Activated CD8-positive, alpha-beta T cell treated with anti-CD3 and anti-CD28 coated beads, Interleukin-2, amount 10 ng/mL, durations not matched to agents 7 days and 5 days (primary cell): ENCODE results near the gene KLF2. TPM values are rescaled to one million over a fixed set of nuclear protein-coding genes. Genes with fewer than 3 reads are reported as not detected.

ENCODE experiments used
- ATAC-seq: fragments of 150-1000 bp; cut with Tn5 transposase; one replicate; pipeline ENCODE4 v1.10.0; 2021; ENCODE audit warnings: moderate library complexity
- CTCF ChIA-PET: fragments of 350-600 bp; sonication (Branson Sonifier 250); formaldehyde crosslinking; loops from one replicate; lab custom pipeline; 2021; ENCODE audit warnings: antibody characterized with exemption; lab: Charles Lee
- POLR2A ChIA-PET: fragments of 350-600 bp; sonication (Branson Sonifier 250); formaldehyde crosslinking; loops from one replicate; lab custom pipeline; 2021; ENCODE audit warnings: antibody characterized with exemption; lab: Charles Lee
- DNase-seq: peaks from one replicate; pipeline ENCODE4 v3.0.0-alpha.2; 2020
- H3K27ac Mint-ChIP-seq: one replicate; pipeline ENCODE4 v1.8.0; 2021; ENCODE audit warnings: mild to moderate bottlenecking, mixed read lengths
- H3K27me3 Mint-ChIP-seq: one replicate; pipeline ENCODE4 v1.8.0; 2021; ENCODE audit warnings: low read depth, mixed read lengths
- H3K36me3 Mint-ChIP-seq: one replicate; pipeline ENCODE4 v1.8.0; 2021; ENCODE audit warnings: low read depth, mixed read lengths
- H3K4me1 Mint-ChIP-seq: one replicate; pipeline ENCODE4 v1.8.0; 2021; ENCODE audit warnings: low read depth, mixed read lengths
- H3K4me3 Mint-ChIP-seq: one replicate; pipeline ENCODE4 v1.8.0; 2021; ENCODE audit warnings: mild to moderate bottlenecking, mixed read lengths
- H3K9me3 Mint-ChIP-seq: one replicate; pipeline ENCODE4 v1.8.0; 2022; ENCODE audit warnings: mixed read lengths; ENCODE audit not compliant: insufficient read depth
- total RNA-seq, 2 experiments: library from RNA; stranded (reverse); gene quantifications; one replicate each; pipeline ENCODE4 v1.2.3, GENCODE V29; 2021

The KLF2 gene
- total RNA-seq, 2 experiments from 2014 or later = 96.0 to 100 TPM

GRCh38 chr19:16364231-16364865 lies 39.7 kb downstream of the KLF2 start:
- Mint-ChIP-seq H3K36me3 (peaks cover 37% of the 10 kb centered on the region), H3K4me3 (no peak overlapping the region), H3K27me3 (peaks cover 10% of the 10 kb centered on the region), H3K9me3 (no peaks in the 10 kb centered on the region), H3K27ac (peak overlapping the region; percentile 73), H3K4me1 (peaks cover 74% of the 10 kb centered on the region)
- no peak for ATAC-seq
- CTCF ChIA-PET = interaction anchor here (1.0 to 4.8 kb wide), 2 partner anchors 18 to 40 kb away, joined by 3 to 26 read pairs; partner anchors contain the start of gene KLF2
- POLR2A ChIA-PET = interaction anchor here (3.0 to 22.4 kb wide), 2 partner anchors 25 to 35 kb away, joined by 39 to 556 read pairs; partner anchors contain the start of gene KLF2
- no peak for DNase-seq

GRCh38 chr19:16365300-16365996 lies 40.8 kb downstream of the KLF2 start:
- Mint-ChIP-seq H3K36me3 (peaks cover 31% of the 10 kb centered on the region), H3K4me3 (peak overlapping the region; percentile 82), H3K27ac (peak overlapping the region; percentile 98), H3K9me3 (no peaks in the 10 kb centered on the region), H3K27me3 (peaks cover 12% of the 10 kb centered on the region), H3K4me1 (peaks cover 63% of the 10 kb centered on the region)
- ATAC-seq (no peak), DNase-seq (no peak)
- ChIA-PET POLR2A (interaction anchor here (1.0 to 22.4 kb wide), 6 partner anchors 11 to 180 kb away, joined by 5 to 556 read pairs (median 20); partner anchors contain the start of genes FAM32A and KLF2), CTCF (interaction anchor here (0.7 to 4.8 kb wide), 8 partner anchors 11 to 324 kb away, joined by 3 to 29 read pairs (median 16); no protein-coding TSS in a partner anchor)

- Mint-ChIP-seq H3K27me3 (peaks cover 13% of the 10 kb centered on the region), H3K36me3 (peaks cover 30% of the 10 kb centered on the region), H3K9me3 (no peaks in the 10 kb centered on the region), H3K4me3 (peak overlapping the region; percentile 82), H3K27ac (peak overlapping the region; percentile 98), H3K4me1 (peaks cover 57% of the 10 kb centered on the region)
- POLR2A ChIA-PET = interaction anchor here (1.0 to 22.4 kb wide), 8 partner anchors 8 to 180 kb away, joined by 4 to 556 read pairs (median 9); partner anchors contain the start of genes FAM32A and KLF2
- DNase-seq = no peak
- CTCF ChIA-PET = interaction anchor here (0.7 to 4.8 kb wide), 14 partner anchors 9 to 324 kb away, joined by 3 to 29 read pairs (median 8); no protein-coding TSS in a partner anchor
- ATAC-seq = no peak
Measured at GRCh38 chr19:16366056-16366432, 41.4 kb downstream of the KLF2 start.

- Mint-ChIP-seq H3K4me3 (peak overlapping the region; percentile 82), H3K9me3 (no peaks in the 10 kb centered on the region), H3K27ac (peak overlapping the region; percentile 98), H3K36me3 (peaks cover 31% of the 10 kb centered on the region), H3K4me1 (peaks cover 51% of the 10 kb centered on the region), H3K27me3 (peaks cover 13% of the 10 kb centered on the region)
- ATAC-seq = peak; percentile 7
- peak; percentile 61 for DNase-seq
- CTCF ChIA-PET = interaction anchor here (0.7 to 4.8 kb wide), 15 partner anchors 8 to 325 kb away, joined by 3 to 29 read pairs (median 5); no protein-coding TSS in a partner anchor
- POLR2A ChIA-PET = interaction anchor here (1.0 to 22.4 kb wide), 11 partner anchors 9 to 181 kb away, joined by 3 to 556 read pairs (median 5); partner anchors contain the start of genes FAM32A and KLF2
Measured at GRCh38 chr19:16366433-16367260, 42.0 kb downstream of the KLF2 start.

GRCh38 chr19:16367261-16367683 lies 42.6 kb downstream of the KLF2 start:
- Mint-ChIP-seq H3K27me3 (peaks cover 13% of the 10 kb centered on the region), H3K4me3 (peak overlapping the region; percentile 82), H3K4me1 (peaks cover 45% of the 10 kb centered on the region), H3K36me3 (peaks cover 32% of the 10 kb centered on the region), H3K27ac (peak overlapping the region; percentile 98), H3K9me3 (no peaks in the 10 kb centered on the region)
- DNase-seq (peak; percentile 92), ATAC-seq (peak; percentile 6)
- ChIA-PET CTCF (interaction anchor here (0.9 to 4.8 kb wide), 7 partner anchors 10 to 90 kb away, joined by 3 to 29 read pairs (median 17); no protein-coding TSS in a partner anchor), POLR2A (interaction anchor here (0.7 to 22.4 kb wide), 11 partner anchors 9 to 182 kb away, joined by 3 to 556 read pairs (median 6); partner anchors contain the start of genes FAM32A and KLF2)

- peak; percentile 50 for ATAC-seq
- Mint-ChIP-seq H3K4me3 (no peak overlapping the region), H3K36me3 (peaks cover 27% of the 10 kb centered on the region), H3K9me3 (no peaks in the 10 kb centered on the region), H3K4me1 (peaks cover 38% of the 10 kb centered on the region), H3K27ac (no peak overlapping the region), H3K27me3 (peaks cover 11% of the 10 kb centered on the region)
- DNase-seq = peak; percentile 81
- POLR2A ChIA-PET = interaction anchor here (0.6 to 22.4 kb wide), 10 partner anchors 11 to 1161 kb away, joined by 3 to 556 read pairs (median 4); partner anchors contain the start of gene KLF2
- CTCF ChIA-PET = interaction anchor here (0.9 to 4.2 kb wide), 7 partner anchors 14 to 122 kb away, joined by 3 to 24 read pairs (median 9); no protein-coding TSS in a partner anchor
Measured at GRCh38 chr19:16368385-16369305, 44.0 kb downstream of the KLF2 start.

- peaks cover 9% of the 10 kb centered on the region for H3K27me3 Mint-ChIP-seq
- DNase-seq = no peak
- H3K9me3 Mint-ChIP-seq = no peaks in the 10 kb centered on the region
- POLR2A ChIA-PET = interaction anchor here (0.6 to 22.4 kb wide), 9 partner anchors 12 to 1160 kb away, joined by 3 to 556 read pairs (median 4); partner anchors contain the start of gene KLF2
- no peak for ATAC-seq
- CTCF ChIA-PET = interaction anchor here (0.9 to 4.2 kb wide), 8 partner anchors 7 to 122 kb away, joined by 3 to 24 read pairs (median 8); no protein-coding TSS in a partner anchor
- H3K36me3 Mint-ChIP-seq = peaks cover 30% of the 10 kb centered on the region
- no peak overlapping the region for H3K4me3 Mint-ChIP-seq
- H3K27ac Mint-ChIP-seq = no peak overlapping the region
- H3K4me1 Mint-ChIP-seq = peaks cover 38% of the 10 kb centered on the region
Measured at GRCh38 chr19:16369306-16369663, 44.7 kb downstream of the KLF2 start.

- H3K36me3 Mint-ChIP-seq = peaks cover 36% of the 10 kb centered on the region
- peaks cover 9% of the 10 kb centered on the region for H3K27me3 Mint-ChIP-seq
- no peak overlapping the region for H3K27ac Mint-ChIP-seq
- ChIA-PET CTCF (interaction anchor here (1.0 to 4.2 kb wide), 11 partner anchors 8 to 123 kb away, joined by 4 to 24 read pairs (median 13); no protein-coding TSS in a partner anchor), POLR2A (interaction anchor here (0.9 to 22.4 kb wide), 11 partner anchors 8 to 296 kb away, joined by 3 to 556 read pairs (median 4); partner anchors contain the start of genes HSH2D and KLF2)
- H3K4me3 Mint-ChIP-seq = no peak overlapping the region
- H3K9me3 Mint-ChIP-seq = no peaks in the 10 kb centered on the region
- H3K4me1 Mint-ChIP-seq = peaks cover 40% of the 10 kb centered on the region
- ATAC-seq = peak; percentile 5
- peak; percentile 51 for DNase-seq
Measured at GRCh38 chr19:16369664-16370576, 45.3 kb downstream of the KLF2 start.
